ENCODE measurements around the gene CD82.

CD82 gene

GRCh38 chr11:44568658-44569473, 3.4 kb downstream of the CD82 start:
- no peaks in the 10 kb centered on the region for H3K36me3 ChIP-seq (ENCODE audit: insufficient read depth, insufficient read length, low read length)
- no peak overlapping the region for H3K4me3 ChIP-seq (ENCODE audit: insufficient read length, low read depth)
- H3K4me1 ChIP-seq (ENCODE audit: insufficient read depth, insufficient read length): peaks cover 38% of the 10 kb centered on the region
- H3K27me3 ChIP-seq (ENCODE audit: insufficient read depth, insufficient read length): peaks cover 18% of the 10 kb centered on the region
- H3K9me3 ChIP-seq (ENCODE audit: insufficient read depth, low read length): no peaks in the 10 kb centered on the region
- H3K9ac ChIP-seq (ENCODE audit: insufficient read length, low read depth): no peak overlapping the region
- DNase-seq (ENCODE audit: low read depth, low spot score): no peak
- TF ChIP-seq ZNF274 (IDR thresholded peaks at IDR 0.05; ENCODE audit: low read depth, low read length): no peak
- no peak for TF ChIP-seq SUZ12 (IDR thresholded peaks at IDR 0.05; ENCODE audit: extremely low read depth, insufficient read depth, insufficient read length)
- TF ChIP-seq YY1 (IDR thresholded peaks at IDR 0.05; ENCODE audit: insufficient read depth, insufficient read length): no peak

GRCh38 chr11:44570411-44571155, 5.1 kb downstream of the CD82 start:
- Histone ChIP-seq H3K4me1 (ENCODE audit: insufficient read depth, insufficient read length) (peaks cover 28% of the 10 kb centered on the region), H3K9ac (ENCODE audit: insufficient read length, low read depth) (no peak overlapping the region), H3K27me3 (ENCODE audit: insufficient read depth, insufficient read length) (peaks cover 16% of the 10 kb centered on the region), H3K9me3 (ENCODE audit: insufficient read depth, low read length) (no peaks in the 10 kb centered on the region), H3K36me3 (ENCODE audit: insufficient read depth, insufficient read length, low read length) (no peaks in the 10 kb centered on the region), H3K4me3 (ENCODE audit: insufficient read length, low read depth) (no peak overlapping the region)
- no peak for TF ChIP-seq SUZ12 (IDR thresholded peaks at IDR 0.05; ENCODE audit: extremely low read depth, insufficient read depth, insufficient read length)
- TF ChIP-seq ZNF274 (IDR thresholded peaks at IDR 0.05; ENCODE audit: low read depth, low read length): no peak
- no peak for TF ChIP-seq YY1 (IDR thresholded peaks at IDR 0.05; ENCODE audit: insufficient read depth, insufficient read length)
- DNase-seq (ENCODE audit: low read depth, low spot score): no peak

DNA sequence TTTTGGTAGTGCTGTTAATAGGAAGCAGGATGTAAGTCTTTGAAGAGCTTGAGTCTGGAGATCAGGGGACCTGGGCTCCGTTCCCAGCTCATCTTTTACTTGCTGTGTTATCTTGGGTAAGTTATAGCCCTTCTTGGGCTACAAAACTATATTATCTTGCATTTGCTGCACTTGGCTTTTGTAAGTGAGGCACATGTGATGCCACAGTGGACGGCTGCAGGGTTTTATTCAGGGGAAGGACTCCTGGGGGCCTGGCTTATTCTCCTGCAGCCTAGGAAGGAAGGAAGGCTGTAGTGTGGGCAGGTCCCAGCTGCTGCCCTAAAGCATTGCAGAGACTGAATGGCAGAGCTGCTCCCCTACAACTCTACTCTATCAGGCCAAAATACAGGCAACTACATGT, 6.4 kb downstream of the CD82 start:
- Histone ChIP-seq H3K36me3 (ENCODE audit: insufficient read depth, insufficient read length, low read length) (no peaks in the 10 kb centered on the region), H3K9me3 (ENCODE audit: insufficient read depth, low read length) (no peaks in the 10 kb centered on the region), H3K4me1 (ENCODE audit: insufficient read depth, insufficient read length) (peaks cover 34% of the 10 kb centered on the region), H3K4me3 (ENCODE audit: insufficient read length, low read depth) (no peak overlapping the region), H3K27me3 (ENCODE audit: insufficient read depth, insufficient read length) (peaks cover 3% of the 10 kb centered on the region), H3K9ac (ENCODE audit: insufficient read length, low read depth) (no peak overlapping the region)
- TF ChIP-seq YY1 (IDR thresholded peaks at IDR 0.05; ENCODE audit: insufficient read depth, insufficient read length): no peak
- TF ChIP-seq ZNF274 (IDR thresholded peaks at IDR 0.05; ENCODE audit: low read depth, low read length): no peak
- TF ChIP-seq SUZ12 (IDR thresholded peaks at IDR 0.05; ENCODE audit: extremely low read depth, insufficient read depth, insufficient read length): no peak
- no peak for DNase-seq (ENCODE audit: low read depth, low spot score)

- H3K9me3 ChIP-seq (ENCODE audit: insufficient read depth, low read length): no peaks in the 10 kb centered on the region
- H3K36me3 ChIP-seq (ENCODE audit: insufficient read depth, insufficient read length, low read length): no peaks in the 10 kb centered on the region
- peaks cover 30% of the 10 kb centered on the region for H3K4me1 ChIP-seq (ENCODE audit: insufficient read depth, insufficient read length)
- DNase-seq (ENCODE audit: low read depth, low spot score): no peak
- H3K4me3 ChIP-seq (ENCODE audit: insufficient read length, low read depth): no peak overlapping the region
- no peak for TF ChIP-seq YY1 (IDR thresholded peaks at IDR 0.05; ENCODE audit: insufficient read depth, insufficient read length)
- no peak for TF ChIP-seq SUZ12 (IDR thresholded peaks at IDR 0.05; ENCODE audit: extremely low read depth, insufficient read depth, insufficient read length)
- TF ChIP-seq ZNF274 (IDR thresholded peaks at IDR 0.05; ENCODE audit: low read depth, low read length): no peak
- H3K9ac ChIP-seq (ENCODE audit: insufficient read length, low read depth): no peak overlapping the region
- H3K27me3 ChIP-seq (ENCODE audit: insufficient read depth, insufficient read length): no peaks in the 10 kb centered on the region
Observed at GRCh38 chr11:44572436-44572835, 7.0 kb downstream of the CD82 start.

- no peaks in the 10 kb centered on the region for H3K9me3 ChIP-seq (ENCODE audit: insufficient read depth, low read length)
- H3K27me3 ChIP-seq (ENCODE audit: insufficient read depth, insufficient read length): no peaks in the 10 kb centered on the region
- H3K9ac ChIP-seq (ENCODE audit: insufficient read length, low read depth): no peak overlapping the region
- TF ChIP-seq YY1 (IDR thresholded peaks at IDR 0.05; ENCODE audit: insufficient read depth, insufficient read length) (no peak), SUZ12 (IDR thresholded peaks at IDR 0.05; ENCODE audit: extremely low read depth, insufficient read depth, insufficient read length) (no peak), ZNF274 (IDR thresholded peaks at IDR 0.05; ENCODE audit: low read depth, low read length) (no peak)
- H3K36me3 ChIP-seq (ENCODE audit: insufficient read depth, insufficient read length, low read length): no peaks in the 10 kb centered on the region
- no peak for DNase-seq (ENCODE audit: low read depth, low spot score)
- H3K4me3 ChIP-seq (ENCODE audit: insufficient read length, low read depth): no peak overlapping the region
- peaks cover 28% of the 10 kb centered on the region for H3K4me1 ChIP-seq (ENCODE audit: insufficient read depth, insufficient read length)
Observed at GRCh38 chr11:44572884-44573283, 7.4 kb downstream of the CD82 start.

GRCh38 chr11:44573333-44573732, 7.9 kb downstream of the CD82 start:
- DNase-seq (ENCODE audit: low read depth, low spot score): no peak
- no peak overlapping the region for H3K9ac ChIP-seq (ENCODE audit: insufficient read length, low read depth)
- H3K9me3 ChIP-seq (ENCODE audit: insufficient read depth, low read length): no peaks in the 10 kb centered on the region
- H3K27me3 ChIP-seq (ENCODE audit: insufficient read depth, insufficient read length): no peaks in the 10 kb centered on the region
- peaks cover 31% of the 10 kb centered on the region for H3K4me1 ChIP-seq (ENCODE audit: insufficient read depth, insufficient read length)
- no peak overlapping the region for H3K4me3 ChIP-seq (ENCODE audit: insufficient read length, low read depth)
- no peak for TF ChIP-seq SUZ12 (IDR thresholded peaks at IDR 0.05; ENCODE audit: extremely low read depth, insufficient read depth, insufficient read length)
- TF ChIP-seq ZNF274 (IDR thresholded peaks at IDR 0.05; ENCODE audit: low read depth, low read length): no peak
- no peak for TF ChIP-seq YY1 (IDR thresholded peaks at IDR 0.05; ENCODE audit: insufficient read depth, insufficient read length)
- no peaks in the 10 kb centered on the region for H3K36me3 ChIP-seq (ENCODE audit: insufficient read depth, insufficient read length, low read length)

Data from NT2/D1 (cell line).